ENCODE measurements around the gene SMPDL3B. TPM values are rescaled to one million over a fixed set of nuclear protein-coding genes. Genes with fewer than 3 reads are reported as not detected.

SMPDL3B gene
- total RNA-seq, 1 donor from 2014 or later = not detected

GRCh38 chr1:27952147-27952546 is 17.3 kb downstream of the SMPDL3B start:
- intact Hi-C loops (cut with DNase I) = no loop called here
- no peak for TF ChIP-seq CTCF (IDR thresholded peaks at IDR 0.05)
- Histone ChIP-seq H3K27me3 (no peaks in the 10 kb centered on the region), H3K36me3 (no peaks in the 10 kb centered on the region), H3K27ac (no peak overlapping the region), H3K4me1 (no peaks in the 10 kb centered on the region), H3K4me3 (no peak overlapping the region), H3K9me3 (no peaks in the 10 kb centered on the region)
- no peak for DNase-seq (ENCODE audit: low spot score in 2 of 2)

- intact Hi-C loops (cut with DNase I) = no loop called here
- H3K4me3 ChIP-seq = no peak overlapping the region
- no peaks in the 10 kb centered on the region for H3K36me3 ChIP-seq
- no peak overlapping the region for H3K27ac ChIP-seq
- no peak for DNase-seq (ENCODE audit: low spot score in 2 of 2)
- no peaks in the 10 kb centered on the region for H3K9me3 ChIP-seq
- no peaks in the 10 kb centered on the region for H3K4me1 ChIP-seq
- no peak for TF ChIP-seq CTCF (IDR thresholded peaks at IDR 0.05)
- H3K27me3 ChIP-seq = no peaks in the 10 kb centered on the region
Observed at GRCh38 chr1:27954186-27954585, 19.4 kb downstream of the SMPDL3B start.

GRCh38 chr1:27955076-27955475 is 20.3 kb downstream of the SMPDL3B start:
- intact Hi-C loops (cut with DNase I) = no loop called here
- Histone ChIP-seq H3K4me1 (no peaks in the 10 kb centered on the region), H3K9me3 (no peaks in the 10 kb centered on the region), H3K4me3 (no peak overlapping the region), H3K36me3 (no peaks in the 10 kb centered on the region), H3K27ac (no peak overlapping the region), H3K27me3 (no peaks in the 10 kb centered on the region)
- DNase-seq (ENCODE audit: low spot score in 2 of 2) = no peak
- no peak for TF ChIP-seq CTCF (IDR thresholded peaks at IDR 0.05)

- Histone ChIP-seq H3K36me3 (no peaks in the 10 kb centered on the region), H3K27me3 (no peaks in the 10 kb centered on the region), H3K27ac (no peak overlapping the region), H3K9me3 (no peaks in the 10 kb centered on the region), H3K4me1 (peaks cover 6 to 8% of the 10 kb centered on the region in 2 donors), H3K4me3 (no peak overlapping the region)
- no peak for DNase-seq (ENCODE audit: low spot score in 2 of 2)
- intact Hi-C loops (cut with DNase I) = no loop called here
- TF ChIP-seq CTCF (IDR thresholded peaks at IDR 0.05) = no peak
Observed at GRCh38 chr1:27956761-27957160, 22.0 kb downstream of the SMPDL3B start.

GRCh38 chr1:27957655-27958054 is 22.9 kb downstream of the SMPDL3B start:
- no peaks in the 10 kb centered on the region for H3K27me3 ChIP-seq
- H3K27ac ChIP-seq = no peak overlapping the region
- H3K9me3 ChIP-seq = no peaks in the 10 kb centered on the region
- no peaks in the 10 kb centered on the region for H3K36me3 ChIP-seq
- H3K4me1 ChIP-seq = peaks cover 6 to 11% of the 10 kb centered on the region in 2 donors
- intact Hi-C loops (cut with DNase I) = no loop called here
- no peak overlapping the region for H3K4me3 ChIP-seq
- no peak for TF ChIP-seq CTCF (IDR thresholded peaks at IDR 0.05)
- DNase-seq (ENCODE audit: low spot score in 2 of 2) = no peak

- no peak for TF ChIP-seq CTCF (IDR thresholded peaks at IDR 0.05)
- no peak for DNase-seq (ENCODE audit: low spot score in 2 of 2)
- peaks cover 6 to 11% of the 10 kb centered on the region in 2 donors for H3K4me1 ChIP-seq
- peak overlapping the region in 1 of 2 donors; percentile 87 for H3K27ac ChIP-seq
- H3K27me3 ChIP-seq = no peaks in the 10 kb centered on the region
- no peaks in the 10 kb centered on the region for H3K9me3 ChIP-seq
- peak overlapping the region in 1 of 2 donors; percentile 68 for H3K4me3 ChIP-seq
- peaks cover 0 to 6% of the 10 kb centered on the region in 2 donors for H3K36me3 ChIP-seq
- intact Hi-C loops (cut with DNase I) = no loop called here
Observed at GRCh38 chr1:27958513-27958912, 23.7 kb downstream of the SMPDL3B start.

All from ascending aorta (tissue), 2 donors.